Measurements from ENCODE around the gene FARP1.

FARP1 gene

DNA sequence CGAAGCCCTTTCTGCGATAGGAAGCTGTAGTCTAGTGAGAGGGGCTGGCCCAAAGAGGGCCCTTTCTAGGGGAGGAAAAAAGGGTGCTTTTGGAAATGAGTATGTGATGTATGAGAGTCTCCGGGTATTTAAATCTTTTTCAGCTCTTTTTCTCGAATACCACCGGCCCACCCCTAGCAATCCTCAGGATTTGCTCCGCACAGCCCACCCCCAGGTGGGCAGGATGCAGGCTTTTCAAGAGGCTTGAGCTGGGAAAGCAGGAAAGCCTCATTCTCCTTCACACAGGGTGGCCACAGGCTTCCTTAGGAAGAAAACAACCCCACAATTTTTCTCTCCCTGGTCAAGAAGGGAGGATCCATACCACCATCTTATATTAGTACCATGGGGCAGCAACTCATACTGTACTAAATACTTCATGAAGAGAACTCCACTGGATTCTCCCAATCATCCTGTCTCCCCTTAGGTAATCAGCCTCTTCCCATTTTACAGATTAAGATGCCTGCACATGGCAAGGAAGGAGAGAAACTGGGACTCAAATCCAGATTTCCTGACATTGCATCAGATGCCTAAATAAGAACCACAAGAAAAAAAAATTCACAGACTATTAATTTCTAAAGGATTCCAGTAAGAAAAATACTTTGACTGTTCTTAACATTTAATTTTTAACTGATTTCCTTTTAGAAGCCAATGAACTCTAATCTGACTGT, 349.6 kb downstream of the FARP1 start:
- no peak for DNase-seq (ENCODE audit: extremely low read depth in 1 of 2, low read depth in 1 of 2)

DNA sequence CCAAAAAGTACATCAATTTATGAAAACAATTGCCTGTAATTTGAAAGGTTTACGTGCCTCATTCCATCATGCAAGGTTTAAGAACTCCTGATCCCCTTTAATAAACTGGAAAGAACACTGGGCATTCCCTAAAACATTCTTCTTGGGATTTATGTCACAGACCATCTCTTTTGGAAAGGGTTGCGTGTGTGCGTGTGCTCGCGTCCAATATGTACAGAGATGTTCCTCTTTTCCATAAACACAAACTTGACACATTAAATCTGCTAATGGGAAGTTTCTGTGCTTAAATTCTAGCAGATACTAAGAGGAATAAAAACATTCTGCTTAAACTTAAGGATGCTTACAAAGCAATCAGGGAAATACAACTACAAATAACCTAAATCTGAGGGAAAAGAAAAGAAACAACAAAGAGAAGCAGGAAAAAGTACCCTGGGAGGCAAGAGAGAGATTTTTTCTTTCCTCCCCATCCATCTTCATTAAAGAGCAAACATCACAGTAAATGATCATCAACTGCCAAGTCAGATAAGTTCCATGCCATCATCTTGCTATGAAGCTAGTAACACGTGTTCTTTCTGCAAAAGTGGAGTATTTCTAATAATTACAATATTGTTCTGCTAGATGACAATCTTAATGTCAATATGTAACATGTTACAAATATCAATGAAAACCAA, 350.3 kb downstream of the FARP1 start:
- DNase-seq (ENCODE audit: extremely low read depth in 1 of 2, low read depth in 1 of 2): no peak

DNA sequence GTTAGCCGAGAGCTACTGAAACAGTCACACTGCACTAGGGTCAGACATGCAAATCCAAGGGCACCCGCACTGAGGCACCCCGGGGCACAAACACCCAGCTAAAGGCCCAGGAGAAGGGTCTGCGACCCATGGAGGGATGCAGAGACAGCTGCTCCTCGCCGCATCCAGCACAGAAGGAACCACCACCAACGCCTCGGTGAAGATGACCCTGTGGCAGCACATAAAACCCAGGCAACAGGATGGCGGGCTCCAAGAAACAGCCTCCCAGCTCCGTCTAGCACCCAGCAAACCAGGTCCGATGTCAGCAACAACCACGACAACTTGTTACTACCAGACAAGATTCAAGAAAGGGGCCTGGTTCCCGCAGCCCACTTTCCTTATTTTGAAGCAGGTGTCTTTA, 351.9 kb downstream of the FARP1 start:
- no peak for DNase-seq (ENCODE audit: extremely low read depth in 1 of 2, low read depth in 1 of 2)

DNA sequence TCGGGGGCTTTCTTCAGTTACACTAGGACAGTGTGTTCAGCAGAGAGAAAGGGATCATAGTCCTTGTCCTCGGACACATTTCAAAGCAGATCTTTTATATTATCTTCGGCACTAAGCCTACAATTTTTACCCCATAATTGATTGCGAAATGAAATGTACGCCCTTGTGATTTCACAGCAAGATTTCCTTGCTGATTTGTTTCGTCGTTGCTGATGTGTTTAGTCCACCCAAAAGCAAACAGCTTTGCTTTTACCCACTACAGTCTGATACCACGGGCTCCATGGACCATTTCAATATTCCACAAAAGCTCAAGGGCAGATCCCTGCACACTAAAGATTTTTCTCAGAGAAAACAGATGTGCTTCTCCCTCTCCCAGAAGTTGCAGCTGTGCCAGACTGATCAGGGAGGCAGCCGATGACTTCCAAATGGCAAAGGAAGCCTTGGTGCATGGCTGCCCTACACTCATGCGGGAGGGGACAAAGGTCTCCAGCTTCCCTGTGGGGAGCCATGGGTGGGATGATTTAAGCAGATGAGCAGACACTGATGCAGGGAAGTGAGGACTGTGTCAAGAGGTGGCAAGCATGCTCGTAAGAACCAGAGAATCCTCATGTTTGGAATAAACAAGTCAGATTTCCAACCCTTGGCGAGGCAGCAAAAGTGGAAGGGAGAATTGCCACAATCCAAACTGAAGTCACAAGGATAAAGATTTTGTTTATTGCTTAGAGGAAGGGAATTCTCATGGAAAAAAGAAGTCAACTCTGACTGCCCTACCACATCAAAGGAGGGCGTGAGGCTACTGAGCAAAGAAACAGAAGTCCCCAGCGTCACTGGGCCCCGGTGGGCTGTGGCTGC, 353.0 kb downstream of the FARP1 start:
- DNase-seq (ENCODE audit: extremely low read depth in 1 of 2, low read depth in 1 of 2): no peak

DNA sequence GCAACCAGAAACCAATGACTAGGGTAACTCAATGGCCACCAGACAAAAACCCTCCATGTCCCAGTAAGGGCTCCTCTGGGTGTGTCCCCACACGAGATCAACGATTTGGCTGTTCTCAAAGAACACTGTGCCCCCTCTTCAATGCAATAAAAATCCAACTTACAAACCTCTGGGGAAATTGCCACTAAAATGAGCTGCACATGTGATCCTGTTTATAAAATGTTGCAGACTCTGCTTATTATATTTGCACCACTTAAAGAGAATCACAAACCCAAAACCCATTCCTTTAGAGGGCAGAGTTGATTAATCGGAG, 353.5 kb downstream of the FARP1 start:
- DNase-seq (ENCODE audit: extremely low read depth in 1 of 2, low read depth in 1 of 2): no peak

DNA sequence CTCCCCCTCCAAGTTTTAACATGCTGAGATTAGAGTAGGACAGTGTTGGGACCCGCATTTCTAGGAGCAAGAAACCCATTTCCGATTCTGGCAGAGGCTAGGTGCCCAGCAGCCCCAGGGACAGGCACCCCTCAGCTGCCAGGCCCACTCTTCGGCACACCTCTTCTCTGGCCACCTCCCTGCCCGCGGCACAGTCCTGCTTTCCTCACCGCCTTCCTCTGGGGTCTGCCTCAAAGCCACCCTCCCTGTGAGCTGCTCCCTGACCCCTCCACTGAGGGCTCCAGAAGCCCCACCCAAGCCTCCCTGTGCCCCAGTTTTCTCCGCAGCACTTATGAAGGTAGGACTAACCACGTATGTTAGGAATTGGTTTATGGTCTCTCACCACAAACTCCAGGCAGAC, 354.1 kb downstream of the FARP1 start:
- DNase-seq (ENCODE audit: extremely low read depth in 1 of 2, low read depth in 1 of 2): no peak

DNA sequence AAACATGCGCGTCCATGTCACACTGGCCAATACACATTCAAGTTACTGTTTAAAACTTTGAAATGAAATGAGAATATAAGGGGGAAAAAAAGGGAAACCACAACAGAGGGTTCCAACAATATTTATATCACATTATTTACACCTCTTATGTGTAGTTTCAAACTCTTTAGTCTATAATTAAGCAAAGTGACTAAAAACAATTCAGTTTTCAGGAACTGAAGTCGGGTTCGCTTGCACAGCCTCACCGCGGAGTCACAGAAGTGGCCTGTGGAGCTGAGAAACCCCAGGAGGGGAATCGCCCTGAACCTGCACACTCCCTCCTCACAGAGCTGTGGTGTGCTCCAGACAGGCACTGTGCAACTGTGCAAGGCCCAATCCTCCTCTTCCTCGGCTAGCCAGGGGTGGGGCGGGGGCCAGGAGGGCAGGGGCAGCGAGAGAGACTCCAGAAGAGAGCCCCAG, 358.1 kb downstream of the FARP1 start:
- no peak for DNase-seq (ENCODE audit: extremely low read depth in 1 of 2, low read depth in 1 of 2)

DNA sequence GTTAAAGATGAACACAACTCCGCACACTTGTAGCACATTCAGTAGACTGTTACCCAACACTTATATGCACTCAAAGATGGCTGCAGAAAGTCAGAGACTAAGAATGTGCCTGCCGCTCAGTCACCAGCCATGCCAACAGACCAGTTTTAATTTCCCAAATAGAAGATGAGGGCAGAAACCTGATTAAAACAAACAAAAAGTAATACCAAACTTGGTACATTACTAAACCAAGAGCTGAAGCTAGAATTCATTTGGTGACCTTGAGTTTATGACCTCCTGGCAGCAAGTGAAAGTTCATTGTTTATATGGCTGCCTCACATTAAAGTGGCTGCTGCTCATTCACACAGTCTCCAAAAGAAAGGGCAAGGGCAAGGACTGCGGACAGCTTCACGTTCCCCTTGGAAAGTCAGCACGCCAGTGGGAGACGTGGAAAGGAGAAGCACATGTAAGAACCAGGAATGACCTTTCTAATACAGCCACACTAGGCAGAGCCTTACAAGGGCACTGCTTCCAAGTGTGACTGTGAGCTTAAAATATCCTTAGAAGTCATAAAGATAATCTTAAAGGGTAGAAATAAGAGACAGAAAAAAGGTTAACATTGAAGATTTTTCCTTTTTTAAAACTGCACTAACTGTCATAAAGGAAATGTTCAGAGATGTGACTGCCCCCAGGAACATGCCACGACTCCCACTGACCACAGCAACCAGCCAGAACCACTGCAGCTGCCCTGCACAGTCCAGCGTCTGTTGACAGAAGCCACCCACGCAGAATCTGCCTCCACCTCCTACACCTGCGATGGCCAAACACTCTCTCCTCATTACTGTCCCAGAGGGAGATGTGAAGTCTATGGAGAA, 360.5 kb downstream of the FARP1 start:
- no peak for DNase-seq (ENCODE audit: extremely low read depth in 1 of 2, low read depth in 1 of 2)

DNA sequence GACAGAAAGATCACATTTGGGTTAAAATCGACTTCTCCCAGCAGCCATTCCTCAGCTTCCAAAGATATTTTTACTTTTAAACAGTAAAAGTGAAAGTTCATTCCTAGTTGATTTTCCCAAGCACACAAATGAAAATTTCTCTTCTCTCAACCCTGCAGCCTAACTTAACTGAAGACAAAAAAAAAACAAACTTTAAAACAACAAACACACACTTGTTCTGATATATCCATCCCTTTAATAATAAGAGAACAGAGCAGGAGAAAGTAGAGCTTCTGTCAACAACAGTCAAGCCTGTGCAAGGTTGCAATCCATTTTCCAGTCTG, 361.1 kb downstream of the FARP1 start:
- no peak for DNase-seq (ENCODE audit: extremely low read depth in 1 of 2, low read depth in 1 of 2)

DNA sequence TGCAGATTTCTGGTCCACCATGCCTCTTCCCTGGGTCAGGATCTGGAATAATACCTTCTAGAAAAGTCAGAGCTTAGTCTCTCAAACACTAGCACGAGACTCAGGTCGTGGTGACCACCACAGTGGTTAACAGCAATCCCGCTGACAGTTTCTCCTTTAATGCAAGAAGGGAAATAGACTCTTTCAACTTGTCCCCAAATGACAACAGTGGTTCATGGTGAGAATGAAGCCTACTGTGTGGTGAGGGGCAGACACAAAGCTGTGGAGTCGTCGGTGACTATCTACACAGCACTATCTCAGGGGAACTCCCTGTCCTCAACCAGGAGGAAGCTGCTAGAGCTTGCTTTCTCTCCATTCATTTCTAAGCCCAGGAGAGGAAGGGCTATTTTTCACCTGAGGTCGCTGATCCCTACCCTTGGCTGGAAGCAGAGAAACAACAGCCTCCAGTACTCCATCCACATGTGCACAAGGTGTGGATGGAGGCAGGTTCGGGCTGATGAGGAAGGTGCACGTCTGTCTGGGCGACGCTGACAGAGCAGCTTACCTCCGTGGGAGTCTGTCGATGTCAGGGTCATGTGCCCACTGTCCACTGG, 361.6 kb downstream of the FARP1 start:
- DNase-seq (ENCODE audit: extremely low read depth in 1 of 2, low read depth in 1 of 2): no peak

Data from activated CD8-positive, alpha-beta memory T cell treated with anti-CD3 and anti-CD28 coated beads for 1 hour (primary cell).